Measurements from ENCODE around the gene CACNA2D3. TPM values are rescaled to one million over a fixed set of nuclear protein-coding genes. Genes with fewer than 3 reads are reported as not detected.

Gene CACNA2D3
- polyA plus RNA-seq, 1 donor: 0.97 TPM

- WGBS (ENCODE audit: insufficient coverage, low lambda C conversion rate): 80% methylated on average over 3 of the region's 4 CpGs
- no peaks in the 10 kb centered on the region for H3K9me3 ChIP-seq (ENCODE audit: control insufficient read depth, low read depth, low read length)
- no peak for DNase-seq
Observed at GRCh38 chr3:54745843-54746242, 623.5 kb downstream of the CACNA2D3 start.

GRCh38 chr3:54746722-54747121 is 624.4 kb downstream of the CACNA2D3 start:
- Histone ChIP-seq H3K9me3 (ENCODE audit: control insufficient read depth, low read depth, low read length) (no peaks in the 10 kb centered on the region), H3K4me3 (ENCODE audit: low read length) (no peak overlapping the region), H3K27me3 (ENCODE audit: control insufficient read depth, insufficient read depth, low read length) (no peaks in the 10 kb centered on the region), H3K27ac (ENCODE audit: low read length) (no peak overlapping the region), H3K4me1 (ENCODE audit: control insufficient read depth, insufficient read depth, low read length) (no peaks in the 10 kb centered on the region), H3K36me3 (ENCODE audit: control insufficient read depth, insufficient read depth, low read length) (no peaks in the 10 kb centered on the region)
- WGBS (ENCODE audit: insufficient coverage, low lambda C conversion rate): no CpG with 5 or more reads among the region's 1 CpG
- no peak for DNase-seq

More at GRCh38 chr3:54745843-54746242, 623.5 kb downstream of the CACNA2D3 start:
- Histone ChIP-seq H3K27ac (ENCODE audit: low read length) (no peak overlapping the region), H3K4me1 (ENCODE audit: control insufficient read depth, insufficient read depth, low read length) (no peaks in the 10 kb centered on the region), H3K36me3 (ENCODE audit: control insufficient read depth, insufficient read depth, low read length) (no peaks in the 10 kb centered on the region), H3K27me3 (ENCODE audit: control insufficient read depth, insufficient read depth, low read length) (no peaks in the 10 kb centered on the region), H3K4me3 (ENCODE audit: low read length) (no peak overlapping the region)

GRCh38 chr3:54755756-54756155 is 633.4 kb downstream of the CACNA2D3 start:
- H3K27ac ChIP-seq (ENCODE audit: low read length): no peak overlapping the region
- no peak overlapping the region for H3K4me3 ChIP-seq (ENCODE audit: low read length)
- DNase-seq: no peak
- no peaks in the 10 kb centered on the region for H3K9me3 ChIP-seq (ENCODE audit: control insufficient read depth, low read depth, low read length)
- H3K27me3 ChIP-seq (ENCODE audit: control insufficient read depth, insufficient read depth, low read length): no peaks in the 10 kb centered on the region
- peaks cover 5% of the 10 kb centered on the region for H3K4me1 ChIP-seq (ENCODE audit: control insufficient read depth, insufficient read depth, low read length)
- no peaks in the 10 kb centered on the region for H3K36me3 ChIP-seq (ENCODE audit: control insufficient read depth, insufficient read depth, low read length)

- 81% methylated on average over 3 of the region's 7 CpGs for WGBS (ENCODE audit: insufficient coverage, low lambda C conversion rate)
- Histone ChIP-seq H3K9me3 (ENCODE audit: control insufficient read depth, low read depth, low read length) (no peaks in the 10 kb centered on the region), H3K4me1 (ENCODE audit: control insufficient read depth, insufficient read depth, low read length) (peaks cover 5% of the 10 kb centered on the region), H3K4me3 (ENCODE audit: low read length) (no peak overlapping the region), H3K27me3 (ENCODE audit: control insufficient read depth, insufficient read depth, low read length) (no peaks in the 10 kb centered on the region), H3K36me3 (ENCODE audit: control insufficient read depth, insufficient read depth, low read length) (no peaks in the 10 kb centered on the region), H3K27ac (ENCODE audit: low read length) (no peak overlapping the region)
- DNase-seq: peak; percentile 9 to 19
Observed at GRCh38 chr3:54756330-54756731, 634.0 kb downstream of the CACNA2D3 start.

- no peak overlapping the region for H3K27ac ChIP-seq (ENCODE audit: low read length)
- WGBS (ENCODE audit: insufficient coverage, low lambda C conversion rate): no CpG with 5 or more reads among the region's 3 CpGs
- H3K36me3 ChIP-seq (ENCODE audit: control insufficient read depth, insufficient read depth, low read length): no peaks in the 10 kb centered on the region
- no peak for DNase-seq
- H3K4me3 ChIP-seq (ENCODE audit: low read length): no peak overlapping the region
- no peaks in the 10 kb centered on the region for H3K27me3 ChIP-seq (ENCODE audit: control insufficient read depth, insufficient read depth, low read length)
- peaks cover 5% of the 10 kb centered on the region for H3K4me1 ChIP-seq (ENCODE audit: control insufficient read depth, insufficient read depth, low read length)
- no peaks in the 10 kb centered on the region for H3K9me3 ChIP-seq (ENCODE audit: control insufficient read depth, low read depth, low read length)
Observed at GRCh38 chr3:54758461-54758860, 636.1 kb downstream of the CACNA2D3 start.

GRCh38 chr3:54759166-54759565 is 636.8 kb downstream of the CACNA2D3 start:
- H3K9me3 ChIP-seq (ENCODE audit: control insufficient read depth, low read depth, low read length): no peaks in the 10 kb centered on the region
- no peaks in the 10 kb centered on the region for H3K27me3 ChIP-seq (ENCODE audit: control insufficient read depth, insufficient read depth, low read length)
- no peak overlapping the region for H3K4me3 ChIP-seq (ENCODE audit: low read length)
- peaks cover 5% of the 10 kb centered on the region for H3K4me1 ChIP-seq (ENCODE audit: control insufficient read depth, insufficient read depth, low read length)
- no peak for DNase-seq
- no peak overlapping the region for H3K27ac ChIP-seq (ENCODE audit: low read length)
- H3K36me3 ChIP-seq (ENCODE audit: control insufficient read depth, insufficient read depth, low read length): no peaks in the 10 kb centered on the region
- 0% methylated on average over 1 of the region's 2 CpGs for WGBS (ENCODE audit: insufficient coverage, low lambda C conversion rate)

- Histone ChIP-seq H3K4me3 (ENCODE audit: low read length) (no peak overlapping the region), H3K9me3 (ENCODE audit: control insufficient read depth, low read depth, low read length) (no peaks in the 10 kb centered on the region), H3K4me1 (ENCODE audit: control insufficient read depth, insufficient read depth, low read length) (peaks cover 5% of the 10 kb centered on the region), H3K27me3 (ENCODE audit: control insufficient read depth, insufficient read depth, low read length) (no peaks in the 10 kb centered on the region), H3K27ac (ENCODE audit: low read length) (no peak overlapping the region), H3K36me3 (ENCODE audit: control insufficient read depth, insufficient read depth, low read length) (no peaks in the 10 kb centered on the region)
- WGBS (ENCODE audit: insufficient coverage, low lambda C conversion rate): no CpG with 5 or more reads among the region's 2 CpGs
- DNase-seq: no peak
Observed at GRCh38 chr3:54760201-54760600, 637.8 kb downstream of the CACNA2D3 start.

- no CpG with 5 or more reads among the region's 1 CpG for WGBS (ENCODE audit: insufficient coverage, low lambda C conversion rate)
- H3K4me1 ChIP-seq (ENCODE audit: control insufficient read depth, insufficient read depth, low read length): no peaks in the 10 kb centered on the region
- no peak for DNase-seq
Observed at GRCh38 chr3:54761637-54762036, 639.3 kb downstream of the CACNA2D3 start.

GRCh38 chr3:54764911-54765310 is 642.6 kb downstream of the CACNA2D3 start:
- H3K27ac ChIP-seq (ENCODE audit: low read length): no peak overlapping the region
- DNase-seq: no peak
- no peaks in the 10 kb centered on the region for H3K4me1 ChIP-seq (ENCODE audit: control insufficient read depth, insufficient read depth, low read length)
- no peaks in the 10 kb centered on the region for H3K9me3 ChIP-seq (ENCODE audit: control insufficient read depth, low read depth, low read length)
- H3K36me3 ChIP-seq (ENCODE audit: control insufficient read depth, insufficient read depth, low read length): no peaks in the 10 kb centered on the region
- no peaks in the 10 kb centered on the region for H3K27me3 ChIP-seq (ENCODE audit: control insufficient read depth, insufficient read depth, low read length)
- H3K4me3 ChIP-seq (ENCODE audit: low read length): no peak overlapping the region

More at GRCh38 chr3:54761637-54762036, 639.3 kb downstream of the CACNA2D3 start:
- no peak overlapping the region for H3K27ac ChIP-seq (ENCODE audit: low read length)
- H3K4me3 ChIP-seq (ENCODE audit: low read length): no peak overlapping the region
- H3K9me3 ChIP-seq (ENCODE audit: control insufficient read depth, low read depth, low read length): no peaks in the 10 kb centered on the region
- H3K27me3 ChIP-seq (ENCODE audit: control insufficient read depth, insufficient read depth, low read length): no peaks in the 10 kb centered on the region
- H3K36me3 ChIP-seq (ENCODE audit: control insufficient read depth, insufficient read depth, low read length): no peaks in the 10 kb centered on the region

- no peak overlapping the region for H3K4me3 ChIP-seq (ENCODE audit: low read length)
- no peaks in the 10 kb centered on the region for H3K4me1 ChIP-seq (ENCODE audit: control insufficient read depth, insufficient read depth, low read length)
- H3K36me3 ChIP-seq (ENCODE audit: control insufficient read depth, insufficient read depth, low read length): no peaks in the 10 kb centered on the region
- H3K27me3 ChIP-seq (ENCODE audit: control insufficient read depth, insufficient read depth, low read length): no peaks in the 10 kb centered on the region
- no CpG with 5 or more reads among the region's 2 CpGs for WGBS (ENCODE audit: insufficient coverage, low lambda C conversion rate)
- H3K9me3 ChIP-seq (ENCODE audit: control insufficient read depth, low read depth, low read length): no peaks in the 10 kb centered on the region
- no peak overlapping the region for H3K27ac ChIP-seq (ENCODE audit: low read length)
- no peak for DNase-seq
Observed at GRCh38 chr3:54771050-54771449, 648.7 kb downstream of the CACNA2D3 start.

- no peaks in the 10 kb centered on the region for H3K36me3 ChIP-seq (ENCODE audit: control insufficient read depth, insufficient read depth, low read length)
- H3K9me3 ChIP-seq (ENCODE audit: control insufficient read depth, low read depth, low read length): no peaks in the 10 kb centered on the region
- H3K27ac ChIP-seq (ENCODE audit: low read length): no peak overlapping the region
- no peak overlapping the region for H3K4me3 ChIP-seq (ENCODE audit: low read length)
- H3K27me3 ChIP-seq (ENCODE audit: control insufficient read depth, insufficient read depth, low read length): no peaks in the 10 kb centered on the region
- DNase-seq: no peak
- WGBS (ENCODE audit: insufficient coverage, low lambda C conversion rate): no CpG with 5 or more reads among the region's 2 CpGs
- no peaks in the 10 kb centered on the region for H3K4me1 ChIP-seq (ENCODE audit: control insufficient read depth, insufficient read depth, low read length)
Observed at GRCh38 chr3:54772051-54772450, 649.7 kb downstream of the CACNA2D3 start.
